ENCODE data around the gene TOLLIP. TPM values are rescaled to one million over a fixed set of nuclear protein-coding genes. Genes with fewer than 3 reads are reported as not detected.

Gene TOLLIP
- total RNA-seq, 1 experiment from 2014 or later = 32.3 TPM

GRCh38 chr11:1238767-1239595 is 70.5 kb downstream of the TOLLIP start (continued):
- TF ChIP-seq ARID4B (CRISPR knock-in tag; IDR thresholded peaks at IDR 0.05; ENCODE audit: borderline replicate concordance) = peak; percentile 67
- TF ChIP-seq IRF1 (CRISPR knock-in tag; IDR thresholded peaks at IDR 0.05) = no peak
- 0 out of 2 replicates have a peak, but pooled peaks have one; percentile 44 for TF ChIP-seq E2F1 (CRISPR knock-in tag; IDR thresholded peaks at IDR 0.05)
- no peak for TF ChIP-seq ZNF263 (CRISPR knock-in tag; IDR thresholded peaks at IDR 0.05; ENCODE audit: low read depth)
- TF ChIP-seq FOXP4 (CRISPR knock-in tag; IDR thresholded peaks at IDR 0.05) = peak; percentile 88
- TF ChIP-seq NFYB (CRISPR knock-in tag; conservative IDR thresholded peaks at IDR 0.05; ENCODE audit: low read depth) = 0 out of 2 replicates have a peak, but pooled peaks have one; percentile 13
- TF ChIP-seq USF2 (CRISPR knock-in tag; IDR thresholded peaks at IDR 0.05) = no peak
- 0 out of 2 replicates have a peak, but pooled peaks have one; percentile 82 for TF ChIP-seq MLX (CRISPR knock-in tag; IDR thresholded peaks at IDR 0.05)
- peak; percentile 65; the same call in 1 of the 2 replicates for TF ChIP-seq RELA (CRISPR knock-in tag; IDR thresholded peaks at IDR 0.05; ENCODE audit: borderline replicate concordance)
- TF ChIP-seq NR3C1 (CRISPR knock-in tag; conservative IDR thresholded peaks at IDR 0.05; ENCODE audit: low read depth) = 0 out of 2 replicates have a peak, but pooled peaks have one; percentile 55
- TF ChIP-seq SP1 (CRISPR knock-in tag; conservative IDR thresholded peaks at IDR 0.05) = 0 out of 2 replicates have a peak, but pooled peaks have one; percentile 15
- TF ChIP-seq MYBL2 (CRISPR knock-in tag; IDR thresholded peaks at IDR 0.05) = 0 out of 2 replicates have a peak, but pooled peaks have one; percentile 24
- TF ChIP-seq ESRRA (CRISPR knock-in tag; IDR thresholded peaks at IDR 0.05; ENCODE audit: borderline replicate concordance) = no peak
- TF ChIP-seq PREB (CRISPR knock-in tag; IDR thresholded peaks at IDR 0.05; ENCODE audit: borderline replicate concordance) = 0 out of 2 replicates have a peak, but pooled peaks have one; percentile 48
- peak; percentile 64; the same call in 1 of the 2 replicates for TF ChIP-seq FOXP1 (CRISPR knock-in tag; IDR thresholded peaks at IDR 0.05; ENCODE audit: borderline replicate concordance)
- peak; percentile 81 for TF ChIP-seq ZBTB21 (CRISPR knock-in tag; IDR thresholded peaks at IDR 0.05; ENCODE audit: borderline replicate concordance)
- TF ChIP-seq NFATC4 (CRISPR knock-in tag; IDR thresholded peaks at IDR 0.05) = no peak
- TF ChIP-seq TP53 (CRISPR knock-in tag; IDR thresholded peaks at IDR 0.05) = peak; percentile 85; the same call in 1 of the 2 replicates

Measured in WTC11 (cell line).